Ovary (tissue), 3 donors: ENCODE measurements around the gene ERMARD.

ENCODE experiments used
- CTCF ChIP-seq, 3 donors: fragments of 450-650 bp in 2 of 3; fragments of 200-600 bp in 1 of 3; IDR thresholded peaks; one replicate each; pipeline versions ENCODE4 v1.5.1 to v1.8.0; 2016 to 2022; ENCODE audit warnings: antibody characterized with exemption in 3 of 3, mild to moderate bottlenecking in 1 of 3
- EP300 ChIP-seq: sonication (generic); formaldehyde crosslinking; IDR thresholded peaks from one replicate; pipeline ENCODE4 v1.6.1; 2017; ENCODE audit warnings: antibody characterized with exemption
- POLR2A ChIP-seq: fragments of 450-650 bp; IDR thresholded peaks from one replicate; pipeline ENCODE4 v1.6.1; 2017; ENCODE audit warnings: antibody characterized with exemption, mild to moderate bottlenecking, moderate library complexity
- donor health status: DM: no; HTN: no; CAD: no.

GRCh38 chr6:169783971-169784820, 32.8 kb downstream of the ERMARD start:
- no peak for TF ChIP-seq CTCF (IDR thresholded peaks at IDR 0.05)
- no peak for TF ChIP-seq EP300
- no peak for TF ChIP-seq POLR2A
